ENCODE measurements around the gene MAP2K3.
"Not testable (repeated sequence)": the region's sequence is repeated elsewhere in the genome, so short reads cannot be mapped to it uniquely, and the experiment has no call there.

DNA sequence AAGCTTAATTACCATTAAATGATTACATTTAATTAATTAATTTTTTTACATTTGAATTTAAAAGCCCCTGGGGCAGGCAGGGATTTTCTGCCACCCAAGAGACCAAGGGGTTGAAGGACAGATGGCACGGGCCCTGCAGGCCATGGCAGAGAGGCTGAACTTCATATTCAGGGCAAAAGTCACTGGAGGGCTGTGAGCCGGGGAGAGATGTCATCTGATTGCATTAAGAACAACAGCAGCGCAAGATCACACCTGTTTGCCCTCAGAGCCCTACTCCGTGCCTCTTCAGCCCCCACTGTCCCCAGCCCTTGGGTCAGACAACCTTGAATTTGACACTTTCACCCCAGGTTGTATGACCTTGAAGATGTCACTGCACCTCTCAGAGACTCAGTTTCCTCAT, 35.9 kb downstream of the MAP2K3 start:
- TF ChIP-seq, protein P1, sequence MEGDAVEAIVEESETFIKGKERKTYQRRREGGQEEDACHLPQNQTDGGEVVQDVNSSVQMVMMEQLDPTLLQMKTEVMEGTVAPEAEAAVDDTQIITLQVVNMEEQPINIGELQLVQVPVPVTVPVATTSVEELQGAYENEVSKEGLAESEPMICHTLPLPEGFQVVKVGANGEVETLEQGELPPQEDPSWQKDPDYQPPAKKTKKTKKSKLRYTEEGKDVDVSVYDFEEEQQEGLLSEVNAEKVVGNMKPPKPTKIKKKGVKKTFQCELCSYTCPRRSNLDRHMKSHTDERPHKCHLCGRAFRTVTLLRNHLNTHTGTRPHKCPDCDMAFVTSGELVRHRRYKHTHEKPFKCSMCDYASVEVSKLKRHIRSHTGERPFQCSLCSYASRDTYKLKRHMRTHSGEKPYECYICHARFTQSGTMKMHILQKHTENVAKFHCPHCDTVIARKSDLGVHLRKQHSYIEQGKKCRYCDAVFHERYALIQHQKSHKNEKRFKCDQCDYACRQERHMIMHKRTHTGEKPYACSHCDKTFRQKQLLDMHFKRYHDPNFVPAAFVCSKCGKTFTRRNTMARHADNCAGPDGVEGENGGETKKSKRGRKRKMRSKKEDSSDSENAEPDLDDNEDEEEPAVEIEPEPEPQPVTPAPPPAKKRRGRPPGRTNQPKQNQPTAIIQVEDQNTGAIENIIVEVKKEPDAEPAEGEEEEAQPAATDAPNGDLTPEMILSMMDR (IDR thresholded peaks at IDR 0.05) = not testable (repeated sequence)
- not testable (repeated sequence) for TF ChIP-seq POLR2A (IDR thresholded peaks at IDR 0.05)

Data from adrenal gland (tissue), 5 donors.